ENCODE measurements around the gene CACNG8. TPM values are rescaled to one million over a fixed set of nuclear protein-coding genes. Genes with fewer than 3 reads are reported as not detected.

Gene CACNG8
- total and polyA plus RNA-seq, 4 donors: 0.01 to 0.15 (median 0.06) TPM; not detected in 1

DNA sequence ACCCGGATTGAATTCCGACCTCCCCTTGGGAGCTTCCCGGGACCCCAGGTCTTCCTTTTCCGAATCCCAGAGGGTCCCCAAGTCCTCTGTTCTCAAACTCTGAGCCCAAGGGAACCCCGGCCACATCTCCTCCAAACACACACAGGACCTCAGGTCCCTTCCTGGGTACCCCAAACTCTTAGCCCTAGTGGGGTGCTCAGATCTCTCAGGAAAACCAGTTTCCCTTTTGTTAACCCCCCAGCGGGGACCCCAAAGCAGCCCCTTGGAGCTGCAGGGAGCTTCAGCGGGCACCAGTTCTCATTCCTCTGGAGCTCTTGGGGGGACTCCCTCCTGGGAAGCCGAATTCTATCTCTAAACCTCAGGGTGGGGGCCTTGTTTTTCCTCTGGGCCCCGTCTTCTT is 29.5 kb downstream of the CACNG8 start:
- no peak for DNase-seq
- 70 to 79% methylated on average over 9 of the region's 9 CpGs for WGBS, 2 donors
- ATAC-seq (ENCODE audit: insufficient read depth, low FRiP score): no peak
- H3K27ac ChIP-seq (ENCODE audit: low read depth in 1 of 2, low read length in 1 of 2): no peak overlapping the region
- no peaks in the 10 kb centered on the region for H3K36me3 ChIP-seq (ENCODE audit: control insufficient read depth in 4 of 4, insufficient read depth in 4 of 4, low read length in 4 of 4)
- peaks cover 0 to 4% (median 0%) of the 10 kb centered on the region in 5 donors for H3K4me1 ChIP-seq (ENCODE audit: control insufficient read depth in 5 of 5, insufficient read depth in 5 of 5, low read length in 5 of 5)
- H3K9me3 ChIP-seq (ENCODE audit: control insufficient read depth in 4 of 4, insufficient read depth in 3 of 4, low read length in 3 of 4): peaks cover 0 to 2% (median 0%) of the 10 kb centered on the region in 4 donors
- peaks cover 10 to 49% (median 18%) of the 10 kb centered on the region in 3 donors for H3K27me3 ChIP-seq (ENCODE audit: control insufficient read depth in 3 of 3, insufficient read depth in 3 of 3, low read length in 2 of 3)
- TF ChIP-seq, protein P1, sequence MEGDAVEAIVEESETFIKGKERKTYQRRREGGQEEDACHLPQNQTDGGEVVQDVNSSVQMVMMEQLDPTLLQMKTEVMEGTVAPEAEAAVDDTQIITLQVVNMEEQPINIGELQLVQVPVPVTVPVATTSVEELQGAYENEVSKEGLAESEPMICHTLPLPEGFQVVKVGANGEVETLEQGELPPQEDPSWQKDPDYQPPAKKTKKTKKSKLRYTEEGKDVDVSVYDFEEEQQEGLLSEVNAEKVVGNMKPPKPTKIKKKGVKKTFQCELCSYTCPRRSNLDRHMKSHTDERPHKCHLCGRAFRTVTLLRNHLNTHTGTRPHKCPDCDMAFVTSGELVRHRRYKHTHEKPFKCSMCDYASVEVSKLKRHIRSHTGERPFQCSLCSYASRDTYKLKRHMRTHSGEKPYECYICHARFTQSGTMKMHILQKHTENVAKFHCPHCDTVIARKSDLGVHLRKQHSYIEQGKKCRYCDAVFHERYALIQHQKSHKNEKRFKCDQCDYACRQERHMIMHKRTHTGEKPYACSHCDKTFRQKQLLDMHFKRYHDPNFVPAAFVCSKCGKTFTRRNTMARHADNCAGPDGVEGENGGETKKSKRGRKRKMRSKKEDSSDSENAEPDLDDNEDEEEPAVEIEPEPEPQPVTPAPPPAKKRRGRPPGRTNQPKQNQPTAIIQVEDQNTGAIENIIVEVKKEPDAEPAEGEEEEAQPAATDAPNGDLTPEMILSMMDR (IDR thresholded peaks at IDR 0.05; ENCODE audit: control extremely low read depth, extremely low read depth): no peak
- no peak overlapping the region for H3K9ac ChIP-seq (ENCODE audit: insufficient read depth in 1 of 2, low read length in 2 of 2)
- H3K4me3 ChIP-seq: no peak overlapping the region

DNA sequence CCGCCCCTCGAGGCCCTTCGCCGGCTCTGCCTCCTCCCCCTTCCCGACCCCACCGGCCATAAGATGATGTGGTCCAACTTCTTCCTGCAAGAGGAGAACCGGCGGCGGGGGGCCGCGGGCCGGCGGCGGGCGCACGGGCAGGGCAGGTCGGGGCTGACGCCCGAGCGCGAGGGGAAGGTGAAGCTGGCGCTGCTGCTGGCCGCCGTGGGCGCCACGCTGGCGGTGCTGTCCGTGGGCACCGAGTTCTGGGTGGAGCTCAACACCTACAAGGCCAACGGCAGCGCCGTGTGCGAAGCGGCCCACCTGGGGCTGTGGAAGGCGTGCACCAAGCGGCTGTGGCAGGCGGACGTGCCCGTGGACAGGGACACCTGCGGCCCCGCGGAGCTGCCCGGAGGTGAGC is 30.1 kb downstream of the CACNG8 start:
- peaks cover 10 to 48% (median 18%) of the 10 kb centered on the region in 3 donors for H3K27me3 ChIP-seq (ENCODE audit: control insufficient read depth in 3 of 3, insufficient read depth in 3 of 3, low read length in 2 of 3)
- DNase-seq: no peak
- no peak for ATAC-seq (ENCODE audit: insufficient read depth, low FRiP score)

DNA sequence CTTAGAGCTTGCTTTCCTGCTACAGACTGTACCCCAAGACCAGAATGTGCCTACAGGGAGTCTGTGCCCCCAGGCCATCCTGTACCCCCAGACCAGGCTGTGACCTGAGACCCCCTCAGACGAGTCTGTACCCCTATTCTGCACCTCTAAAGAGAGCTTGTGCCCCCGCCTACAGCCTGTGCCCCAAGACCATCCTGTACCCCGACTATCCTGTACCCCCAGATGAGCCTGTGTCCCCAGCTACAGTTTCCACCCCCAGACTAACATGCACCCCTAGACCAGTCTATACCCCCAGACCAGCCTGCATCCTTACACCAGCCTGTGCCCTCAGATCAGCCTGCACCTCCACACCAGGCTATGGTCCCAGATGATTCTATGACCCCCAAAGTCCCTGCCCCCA is 30.7 kb downstream of the CACNG8 start:
- peaks cover 0 to 2% (median 0%) of the 10 kb centered on the region in 4 donors for H3K9me3 ChIP-seq (ENCODE audit: control insufficient read depth in 4 of 4, insufficient read depth in 3 of 4, low read length in 3 of 4)
- ATAC-seq (ENCODE audit: insufficient read depth, low FRiP score): no peak
- no peak overlapping the region for H3K9ac ChIP-seq (ENCODE audit: insufficient read depth in 1 of 2, low read length in 2 of 2)
- H3K4me1 ChIP-seq (ENCODE audit: control insufficient read depth in 5 of 5, insufficient read depth in 5 of 5, low read length in 5 of 5): peaks cover 0 to 4% (median 0%) of the 10 kb centered on the region in 5 donors
- no peak for DNase-seq
- H3K4me3 ChIP-seq: no peak overlapping the region
- peaks cover 10 to 54% (median 17%) of the 10 kb centered on the region in 3 donors for H3K27me3 ChIP-seq (ENCODE audit: control insufficient read depth in 3 of 3, insufficient read depth in 3 of 3, low read length in 2 of 3)
- TF ChIP-seq, protein P1 (IDR thresholded peaks at IDR 0.05; ENCODE audit: control extremely low read depth, extremely low read depth): no peak
- no peaks in the 10 kb centered on the region for H3K36me3 ChIP-seq (ENCODE audit: control insufficient read depth in 4 of 4, insufficient read depth in 4 of 4, low read length in 4 of 4)
- no peak overlapping the region for H3K27ac ChIP-seq (ENCODE audit: low read depth in 1 of 2, low read length in 1 of 2)
- 65 to 82% methylated on average over 3 of the region's 3 CpGs for WGBS, 2 donors

More for the DNA sequence above, 30.1 kb downstream of the CACNG8 start:
- H3K4me1 ChIP-seq (ENCODE audit: control insufficient read depth in 5 of 5, insufficient read depth in 5 of 5, low read length in 5 of 5): peaks cover 0 to 4% (median 0%) of the 10 kb centered on the region in 5 donors
- H3K9me3 ChIP-seq (ENCODE audit: control insufficient read depth in 4 of 4, insufficient read depth in 3 of 4, low read length in 3 of 4): peaks cover 0 to 2% (median 0%) of the 10 kb centered on the region in 4 donors
- no peaks in the 10 kb centered on the region for H3K36me3 ChIP-seq (ENCODE audit: control insufficient read depth in 4 of 4, insufficient read depth in 4 of 4, low read length in 4 of 4)
- no peak overlapping the region for H3K27ac ChIP-seq (ENCODE audit: low read depth in 1 of 2, low read length in 1 of 2)
- TF ChIP-seq, protein P1 (IDR thresholded peaks at IDR 0.05; ENCODE audit: control extremely low read depth, extremely low read depth): no peak
- H3K4me3 ChIP-seq: no peak overlapping the region
- H3K9ac ChIP-seq (ENCODE audit: insufficient read depth in 1 of 2, low read length in 2 of 2): no peak overlapping the region
- 22% methylated on average over 43 of the region's 43 CpGs for WGBS, 2 donors

DNA sequence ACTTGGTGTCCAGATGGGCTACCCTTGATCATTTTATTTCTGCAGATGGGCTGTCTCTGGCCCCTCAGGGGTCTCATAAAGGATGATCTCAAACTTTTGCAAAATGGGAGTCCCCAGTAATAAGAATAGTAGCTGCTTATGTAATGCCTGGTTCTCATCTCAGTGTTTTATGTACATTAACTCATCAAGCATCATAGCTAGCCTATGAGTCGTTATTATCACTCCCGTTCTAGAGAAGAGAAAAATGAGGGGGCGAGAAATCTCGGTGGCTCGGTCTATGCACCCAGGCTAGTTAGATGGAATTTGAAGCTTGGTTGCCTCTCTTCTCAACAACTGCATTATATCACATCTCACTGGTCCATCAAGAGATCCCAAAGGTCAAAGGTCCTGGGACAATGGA is 32.1 kb downstream of the CACNG8 start:
- no peak for ATAC-seq (ENCODE audit: insufficient read depth, low FRiP score)
- Histone ChIP-seq H3K36me3 (ENCODE audit: control insufficient read depth in 4 of 4, insufficient read depth in 4 of 4, low read length in 4 of 4) (no peaks in the 10 kb centered on the region), H3K27me3 (ENCODE audit: control insufficient read depth in 3 of 3, insufficient read depth in 3 of 3, low read length in 2 of 3) (peaks cover 10 to 53% (median 17%) of the 10 kb centered on the region in 3 donors), H3K27ac (ENCODE audit: low read depth in 1 of 2, low read length in 1 of 2) (no peak overlapping the region), H3K4me1 (ENCODE audit: control insufficient read depth in 5 of 5, insufficient read depth in 5 of 5, low read length in 5 of 5) (peaks cover 0 to 4% (median 0%) of the 10 kb centered on the region in 5 donors), H3K9ac (ENCODE audit: insufficient read depth in 1 of 2, low read length in 2 of 2) (no peak overlapping the region), H3K4me3 (no peak overlapping the region), H3K9me3 (ENCODE audit: control insufficient read depth in 4 of 4, insufficient read depth in 3 of 4, low read length in 3 of 4) (peaks cover 0 to 6% (median 0%) of the 10 kb centered on the region in 4 donors)
- no peak for DNase-seq
- TF ChIP-seq, protein P1 (IDR thresholded peaks at IDR 0.05; ENCODE audit: control extremely low read depth, extremely low read depth): no peak
- 85 to 87% methylated on average over 5 of the region's 5 CpGs for WGBS, 2 donors

Measured in lung (tissue), 12 donors.